HG02678 (cell line): Measurements from ENCODE around the gene VCP.
"Not testable (repeated sequence)": the region's sequence is repeated elsewhere in the genome, so short reads cannot be mapped to it uniquely, and the experiment has no call there.

Experiments
- ATAC-seq: cut with Tn5 transposase; IDR thresholded peaks from one replicate; pipeline ENCODE4 v1.9.1; 2021; ENCODE audit warnings: mild to moderate bottlenecking, moderate library complexity; ENCODE audit not compliant: unreplicated experiment

VCP gene

DNA sequence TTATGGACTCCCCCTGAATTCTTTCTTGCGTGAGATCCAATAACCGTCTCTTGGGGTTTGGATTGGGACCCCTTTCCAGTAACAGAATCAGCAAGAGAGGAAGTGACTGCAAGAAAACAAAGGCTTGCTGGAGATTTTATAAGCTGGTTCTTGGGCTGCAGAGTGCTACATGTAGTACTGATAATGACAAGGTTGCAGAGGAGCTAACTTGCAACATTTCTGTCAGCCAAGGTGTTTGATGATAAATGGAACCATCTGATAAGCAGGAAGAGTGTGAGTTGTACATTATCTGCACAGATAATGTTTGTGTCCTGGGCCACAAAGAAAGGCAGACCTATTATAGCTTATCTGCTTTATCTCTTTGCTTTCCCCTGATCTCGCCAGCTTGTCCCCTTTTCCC lies 45.8 kb downstream of the VCP start:
- no peak for ATAC-seq

DNA sequence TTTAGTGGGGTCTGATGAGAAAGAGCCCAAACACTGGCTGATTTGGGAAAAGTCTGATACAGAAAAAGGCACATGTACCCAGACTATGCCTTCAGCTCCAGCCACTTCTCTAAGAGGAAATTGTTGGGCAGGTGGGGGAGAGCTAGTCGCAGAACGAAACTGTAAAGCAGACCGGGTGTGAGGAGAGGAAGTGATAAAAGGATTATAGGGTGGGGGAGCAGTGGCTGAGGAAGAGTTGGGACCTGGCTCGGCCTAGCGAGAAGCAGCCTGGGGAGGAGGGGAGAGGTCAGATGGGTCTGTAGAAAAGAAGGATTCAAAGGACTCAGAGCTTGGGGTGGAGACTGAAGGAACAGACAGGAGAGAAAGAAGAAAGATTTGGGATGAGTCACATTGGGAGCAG lies 49.0 kb downstream of the VCP start:
- not testable (repeated sequence) for ATAC-seq

GRCh38 chr9:35014517-35014916 lies 57.9 kb downstream of the VCP start:
- no peak for ATAC-seq

DNA sequence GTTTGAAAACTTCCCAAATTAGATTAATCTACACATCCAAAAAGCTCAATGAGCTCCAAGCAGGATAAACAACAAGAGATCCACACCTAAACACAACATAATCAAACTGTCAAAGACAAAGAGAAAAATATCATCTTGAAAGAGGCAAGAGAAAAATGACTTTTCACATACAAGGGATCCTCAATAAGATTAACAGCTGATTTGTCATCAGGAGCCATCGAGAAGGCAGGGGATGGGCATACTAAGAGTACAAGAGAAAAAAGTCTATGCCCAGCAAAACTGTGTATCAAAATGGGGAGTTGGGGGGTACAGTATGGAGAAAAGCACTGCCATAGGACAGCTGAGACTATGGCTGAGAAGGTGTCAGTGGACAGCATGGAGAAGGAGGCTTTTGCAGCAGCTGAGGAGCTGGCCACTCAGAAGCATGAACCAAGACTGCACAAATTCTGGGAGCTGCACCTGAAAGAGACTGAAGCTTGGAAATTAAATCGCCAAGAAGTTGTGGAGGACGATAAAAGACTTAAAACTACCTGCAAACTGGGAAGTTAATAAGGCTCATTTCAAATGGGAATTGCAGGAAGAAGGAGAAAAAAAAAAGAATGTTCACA lies 62.0 kb downstream of the VCP start:
- ATAC-seq: no peak
